AG10803 (cell line): ENCODE results near the gene ACOT7.

Experiments used
- DNase-seq: peaks from one replicate; pipeline ENCODE4 v3.0.0; 2010; ENCODE audit warnings: low read depth
- H3K4me3 ChIP-seq: 2 replicates; pipeline ENCODE4 v1.5.1; 2011; ENCODE audit warnings: mild to moderate bottlenecking, low read length, control low read depth
- TF ChIP-seq, protein P1 (sequence below): conservative IDR thresholded peaks from 2 replicates; pipeline ENCODE4 v1.5.1; 2011; ENCODE audit warnings: mild to moderate bottlenecking, low read length, control low read depth, inconsistent platforms

ACOT7 gene

DNA sequence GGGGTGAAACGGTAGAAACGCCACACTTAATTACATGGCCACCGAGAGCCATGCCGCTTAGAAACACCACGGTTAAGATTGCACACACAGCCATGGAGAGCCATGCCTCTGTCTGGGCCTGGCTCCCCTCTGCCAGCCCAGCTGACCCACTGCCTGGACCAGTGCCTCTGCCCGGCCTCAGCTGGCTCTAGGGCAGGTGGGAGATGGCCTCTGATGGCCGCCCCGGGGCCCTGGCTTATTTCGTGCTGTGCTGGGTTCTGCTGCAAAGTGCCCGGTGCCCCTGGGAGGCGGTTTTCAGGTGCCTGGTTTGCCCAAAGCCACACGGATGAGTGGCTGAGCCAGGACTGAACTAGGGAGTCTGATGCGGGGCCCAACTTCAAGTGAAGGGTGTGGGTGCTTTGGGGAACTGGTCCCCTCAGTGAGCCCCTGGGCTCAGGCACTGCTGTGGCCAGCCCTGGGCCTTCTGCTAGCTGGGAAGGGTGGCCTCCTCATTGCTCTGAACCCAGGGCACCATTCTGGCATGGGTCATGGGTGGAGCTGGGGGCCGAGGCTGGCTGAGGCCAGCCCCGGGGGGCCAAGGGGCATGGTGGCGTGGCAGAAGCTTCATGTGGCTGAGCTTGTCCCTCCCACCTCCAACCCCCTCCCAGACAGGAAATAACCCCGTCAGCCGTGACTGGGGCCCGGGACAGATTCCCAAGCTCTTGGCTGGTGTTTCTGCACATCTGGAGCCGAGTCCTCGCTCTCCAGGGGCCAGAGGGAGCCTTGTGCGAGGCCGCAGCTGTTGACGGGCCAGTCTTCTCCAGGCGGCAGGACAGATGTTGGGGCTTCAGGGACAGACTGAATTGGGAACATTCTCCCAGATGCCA lies 130.8 kb downstream of the ACOT7 start:
- TF ChIP-seq, protein P1, sequence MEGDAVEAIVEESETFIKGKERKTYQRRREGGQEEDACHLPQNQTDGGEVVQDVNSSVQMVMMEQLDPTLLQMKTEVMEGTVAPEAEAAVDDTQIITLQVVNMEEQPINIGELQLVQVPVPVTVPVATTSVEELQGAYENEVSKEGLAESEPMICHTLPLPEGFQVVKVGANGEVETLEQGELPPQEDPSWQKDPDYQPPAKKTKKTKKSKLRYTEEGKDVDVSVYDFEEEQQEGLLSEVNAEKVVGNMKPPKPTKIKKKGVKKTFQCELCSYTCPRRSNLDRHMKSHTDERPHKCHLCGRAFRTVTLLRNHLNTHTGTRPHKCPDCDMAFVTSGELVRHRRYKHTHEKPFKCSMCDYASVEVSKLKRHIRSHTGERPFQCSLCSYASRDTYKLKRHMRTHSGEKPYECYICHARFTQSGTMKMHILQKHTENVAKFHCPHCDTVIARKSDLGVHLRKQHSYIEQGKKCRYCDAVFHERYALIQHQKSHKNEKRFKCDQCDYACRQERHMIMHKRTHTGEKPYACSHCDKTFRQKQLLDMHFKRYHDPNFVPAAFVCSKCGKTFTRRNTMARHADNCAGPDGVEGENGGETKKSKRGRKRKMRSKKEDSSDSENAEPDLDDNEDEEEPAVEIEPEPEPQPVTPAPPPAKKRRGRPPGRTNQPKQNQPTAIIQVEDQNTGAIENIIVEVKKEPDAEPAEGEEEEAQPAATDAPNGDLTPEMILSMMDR = no peak
- no peak overlapping the region; the same call in 1 of the 2 replicates for H3K4me3 ChIP-seq
- DNase-seq = peak; percentile 75

DNA sequence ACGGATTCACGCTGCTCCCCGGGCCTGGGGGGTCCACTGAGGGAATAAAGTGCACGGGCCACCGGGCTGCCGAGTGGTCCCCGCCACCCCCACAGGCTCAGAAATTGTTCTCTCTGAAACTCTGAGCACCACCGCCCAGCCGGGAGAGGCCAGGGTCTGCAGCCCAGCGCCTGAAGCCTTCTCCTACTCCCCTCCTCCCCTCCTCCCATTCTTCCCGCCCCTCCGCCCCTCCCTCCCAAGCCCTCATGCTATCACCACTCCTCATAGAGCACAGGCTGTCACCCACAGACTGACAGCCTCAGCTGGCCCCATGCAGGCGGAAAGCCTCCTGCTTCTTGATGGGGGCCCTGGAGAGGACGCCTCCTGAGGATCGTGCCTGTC lies 132.0 kb downstream of the ACOT7 start:
- DNase-seq = no peak
- TF ChIP-seq, protein P1 = no peak
- peak overlapping the region; percentile 49 for H3K4me3 ChIP-seq

GRCh38 chr1:6260961-6261614 lies 132.5 kb downstream of the ACOT7 start, which contains the start of gene GPR153:
Gene GPR153 (minus strand): TSS chr1:6261098. CDS start chr1:6254905, 6,193 bp downstream.
- TF ChIP-seq, protein P1 = no peak
- H3K4me3 ChIP-seq = peak within 1 kb of the TSS; percentile 64
- DNase-seq = peak; percentile 45

- peak overlapping the region; percentile 64 for H3K4me3 ChIP-seq
- no peak for DNase-seq
- TF ChIP-seq, protein P1 = no peak
These were observed 133.1 kb downstream of the ACOT7 start for GRCh38 chr1:6260433-6260934.

GRCh38 chr1:6259491-6260362 lies 133.8 kb downstream of the ACOT7 start:
- H3K4me3 ChIP-seq = peak overlapping the region; percentile 64
- DNase-seq = peak; percentile 78
- TF ChIP-seq, protein P1 = no peak

GRCh38 chr1:6258675-6259074 lies 134.9 kb downstream of the ACOT7 start:
- no peak for DNase-seq
- no peak overlapping the region for H3K4me3 ChIP-seq
- TF ChIP-seq, protein P1 = no peak
